HG02759 (cell line): Measurements from ENCODE around the gene PP2D1.
"Not testable (repeated sequence)": the region's sequence is repeated elsewhere in the genome, so short reads cannot be mapped to it uniquely, and the experiment has no call there.

Experiments used
- ATAC-seq: cut with Tn5 transposase; IDR thresholded peaks from one replicate; pipeline ENCODE4 v1.9.1; 2021; ENCODE audit warnings: mild to moderate bottlenecking, moderate library complexity; ENCODE audit not compliant: unreplicated experiment

The PP2D1 gene

DNA sequence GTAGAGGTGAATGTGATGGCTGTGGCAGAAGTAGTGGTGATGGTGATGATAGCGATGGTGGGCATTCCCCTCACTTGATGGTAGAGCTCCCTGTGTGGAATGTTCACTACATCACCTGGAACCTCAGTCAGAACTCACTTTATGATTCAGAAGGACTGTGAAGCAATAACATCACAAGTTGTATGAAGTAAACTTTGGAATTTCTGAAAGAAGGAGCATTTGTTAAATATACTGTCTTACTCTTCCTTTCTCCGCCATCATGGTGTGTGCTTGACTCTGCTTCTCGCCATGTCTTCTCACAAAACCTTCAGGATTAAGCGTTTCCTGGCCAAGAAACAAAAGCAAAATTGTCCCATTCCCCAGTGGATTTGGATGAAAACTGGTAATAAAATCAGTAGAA is at the start of gene PP2D1:
Gene PP2D1, minus strand, starts transcription at position 101 of the 400 bp plus-strand sequence. CDS start 192 bp downstream, outside the sequence.
- no peak for ATAC-seq

DNA sequence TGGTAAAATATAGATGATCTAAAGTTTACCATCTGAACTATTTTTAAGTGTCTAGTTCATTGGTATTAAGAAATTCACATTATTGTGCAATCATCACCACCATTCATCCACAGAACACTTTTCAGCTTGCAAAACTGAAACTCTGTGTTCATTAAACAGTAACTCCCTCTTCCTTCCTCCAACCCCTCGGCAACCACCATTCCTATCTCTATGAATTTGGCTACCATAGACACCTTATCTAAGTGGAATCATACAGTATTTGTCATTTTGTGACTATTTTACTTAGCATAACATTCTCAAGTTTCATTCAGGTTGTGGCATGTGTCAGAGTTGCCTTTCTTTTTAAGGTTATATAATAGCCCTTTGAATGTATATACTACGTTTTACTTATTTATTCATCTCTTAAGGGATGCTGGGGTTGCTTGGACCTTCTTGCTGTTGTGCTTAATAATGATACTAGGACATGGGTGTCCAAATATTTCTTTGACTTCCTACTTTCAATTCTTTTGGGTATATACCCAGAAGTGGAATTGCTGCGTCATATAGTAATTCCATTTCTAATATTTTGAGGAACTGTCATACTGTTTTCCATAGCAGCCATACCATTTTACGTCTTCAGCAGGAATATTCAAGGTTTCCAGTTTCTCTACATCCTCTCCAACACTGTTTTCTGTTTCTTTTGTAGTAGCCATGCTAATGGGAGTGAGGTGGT is 49.1 kb upstream of the PP2D1 start:
- ATAC-seq = peak; percentile 75

- no peak for ATAC-seq
Measured at GRCh38 chr3:20059929-20060328, 47.9 kb upstream of the PP2D1 start.

GRCh38 chr3:20057612-20058180 is 45.6 kb upstream of the PP2D1 start:
- ATAC-seq = no peak

GRCh38 chr3:20056725-20057611 is 44.9 kb upstream of the PP2D1 start:
- no peak for ATAC-seq

GRCh38 chr3:20055842-20056241 is 43.8 kb upstream of the PP2D1 start:
- no peak for ATAC-seq

GRCh38 chr3:20055020-20055775 is 43.1 kb upstream of the PP2D1 start:
- peak; percentile 20 for ATAC-seq

DNA sequence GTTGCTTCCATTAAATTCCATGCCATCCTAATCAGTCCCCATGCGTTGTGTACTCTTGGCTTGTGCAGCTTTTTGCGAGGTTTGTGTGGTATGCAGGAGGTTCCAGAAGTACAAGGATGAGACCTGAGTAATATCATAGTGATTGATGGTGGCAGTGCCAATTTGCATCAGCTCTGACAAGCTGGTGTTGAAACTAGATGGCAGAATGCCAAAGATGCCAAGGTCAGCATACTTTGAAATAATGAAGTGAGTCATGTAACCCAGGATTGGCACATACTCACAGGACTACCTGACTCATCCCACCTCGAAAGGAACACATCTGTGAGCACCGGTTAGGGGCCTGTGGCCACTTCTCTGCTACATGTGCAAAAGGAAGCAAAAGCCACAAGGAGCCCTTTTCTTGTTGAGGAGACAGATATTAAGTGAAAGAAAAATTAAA is 42.5 kb upstream of the PP2D1 start:
- ATAC-seq = peak; percentile 85

GRCh38 chr3:20052851-20053250 is 40.8 kb upstream of the PP2D1 start:
- ATAC-seq = no peak

DNA sequence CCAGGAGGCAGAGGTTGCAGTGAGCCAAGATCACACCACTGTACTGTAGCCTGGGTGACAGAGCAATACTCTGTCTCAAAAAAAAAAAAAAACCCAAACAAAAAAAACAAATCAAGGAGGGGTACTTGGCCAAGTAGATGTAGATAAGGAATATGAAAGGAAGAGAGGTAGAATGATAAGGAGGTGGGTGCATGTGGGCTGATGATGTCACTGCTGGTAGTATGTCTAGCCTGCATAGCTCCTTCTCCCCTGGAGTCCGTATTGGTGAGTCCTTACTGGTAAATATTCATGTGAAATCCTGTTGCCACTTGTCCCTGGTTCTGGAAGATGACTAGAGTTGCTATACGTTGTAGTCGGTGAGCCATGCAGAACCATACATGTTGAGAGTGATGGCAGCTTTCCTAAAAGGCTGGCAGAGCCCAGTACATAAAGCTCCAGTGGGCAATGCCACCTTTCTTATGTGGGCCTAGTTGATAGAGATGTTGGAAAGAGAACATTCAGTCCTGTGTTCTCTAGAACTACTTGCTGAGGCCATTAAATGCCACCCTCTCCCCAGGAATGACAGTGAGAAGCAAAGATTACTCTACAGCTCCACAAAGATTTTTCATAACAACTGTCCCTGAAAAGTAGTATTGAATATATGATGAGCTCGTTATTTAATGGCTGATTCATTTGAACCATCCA is 39.2 kb upstream of the PP2D1 start:
- no peak for ATAC-seq

DNA sequence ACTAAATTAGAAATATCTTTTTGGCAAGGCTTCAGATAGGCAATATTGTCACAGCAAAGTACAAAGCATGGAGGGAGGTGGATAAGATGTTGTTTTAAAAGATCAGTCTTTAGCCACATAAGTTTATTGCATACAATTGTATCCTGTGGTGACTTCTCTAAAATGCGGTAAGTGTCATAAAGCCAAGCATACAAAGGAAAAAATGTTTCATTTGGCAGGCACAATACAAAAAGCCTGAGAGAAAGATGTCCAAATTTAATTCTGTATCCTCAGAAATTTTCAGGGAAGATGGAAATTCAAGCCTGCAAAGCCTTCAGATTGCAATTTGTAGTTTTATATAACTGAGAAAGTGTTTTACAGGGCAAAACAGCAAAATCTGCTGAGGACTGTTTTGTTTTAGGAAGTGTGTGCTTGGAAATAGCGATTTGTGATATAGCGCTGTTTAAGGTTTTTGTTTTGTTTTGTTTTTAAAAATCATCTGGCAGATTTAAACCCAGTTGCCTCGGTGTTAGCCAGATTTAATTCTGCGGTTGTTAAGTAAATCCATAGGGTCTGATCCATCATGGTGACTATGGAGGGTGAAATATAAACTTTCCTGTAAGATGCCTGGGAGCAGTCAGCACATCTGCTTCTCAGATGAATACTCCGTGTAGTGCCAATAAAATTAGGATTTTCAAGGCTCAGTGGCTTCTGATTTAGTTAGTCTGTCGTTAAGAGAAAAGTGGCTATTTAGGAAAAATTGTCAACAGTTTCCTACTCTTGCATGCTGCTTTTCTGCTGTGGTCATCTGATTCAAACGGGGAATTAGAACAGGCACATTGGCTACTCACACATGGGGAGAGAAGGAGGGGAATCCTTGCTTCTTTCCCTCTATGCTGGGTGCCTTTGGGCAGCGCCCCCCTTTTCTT is 36.2 kb upstream of the PP2D1 start:
- no peak for ATAC-seq

DNA sequence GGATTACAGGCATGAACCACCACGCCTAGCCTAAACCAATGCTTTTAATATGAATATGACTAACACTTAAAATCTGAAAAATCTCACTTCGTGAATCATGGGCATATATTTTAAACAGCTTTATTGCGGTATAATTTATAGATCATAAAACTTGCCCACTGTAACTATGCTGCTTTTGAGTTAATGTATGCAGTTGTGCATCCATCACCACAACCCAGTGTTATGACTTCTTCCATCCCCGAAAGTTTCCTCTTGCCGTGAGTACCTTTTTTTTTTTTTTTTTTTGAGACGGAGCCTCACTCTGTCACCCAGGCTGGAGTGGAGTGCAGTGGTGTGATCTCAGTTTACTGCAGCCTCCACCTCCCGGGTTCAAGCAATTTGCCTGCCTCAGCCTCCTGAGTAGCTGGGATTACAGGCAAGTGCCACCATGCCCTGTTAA is 35.3 kb upstream of the PP2D1 start:
- no peak for ATAC-seq

- no peak for ATAC-seq
Measured at GRCh38 chr3:20046556-20046955, 34.5 kb upstream of the PP2D1 start.

- not testable (repeated sequence) for ATAC-seq
Measured at GRCh38 chr3:20045141-20045540, 33.1 kb upstream of the PP2D1 start.

GRCh38 chr3:20043825-20044224 is 31.8 kb upstream of the PP2D1 start:
- no peak for ATAC-seq

GRCh38 chr3:20043396-20043795 is 31.3 kb upstream of the PP2D1 start:
- ATAC-seq = peak; percentile 18

- ATAC-seq = no peak
Measured at GRCh38 chr3:20042331-20042730, 30.3 kb upstream of the PP2D1 start.

GRCh38 chr3:20041197-20041780 is 29.2 kb upstream of the PP2D1 start:
- peak; percentile 41 for ATAC-seq
